Vagina (tissue), 2 donors: Measurements from ENCODE around the gene HLA-DQB1. TPM values are rescaled to one million over a fixed set of nuclear protein-coding genes. Genes with fewer than 3 reads are reported as not detected.

Source experiments
- DNase-seq, 2 donors: peaks; one replicate each; pipeline ENCODE4 v3.0.0-alpha.2; 2017; ENCODE audit errors: extremely low spot score in 2 of 2
- H3K27ac ChIP-seq: fragments of 200-600 bp; sonication (generic); one replicate; pipeline ENCODE4 v1.5.1; 2019
- H3K27me3 ChIP-seq: fragments of 200-600 bp; sonication (generic); one replicate; pipeline ENCODE4 v1.5.1; 2019
- H3K36me3 ChIP-seq, 2 donors: fragments of 200-600 bp; sonication (generic); one replicate each; pipeline ENCODE4 v1.5.1; 2017 to 2019
- H3K4me1 ChIP-seq: fragments of 200-600 bp; sonication (generic); one replicate; pipeline ENCODE4 v1.5.1; 2019
- H3K4me3 ChIP-seq, 2 donors: fragments of 200-600 bp; sonication (generic); 1 replicate in 1 of 2; 2 replicates in 1 of 2; pipeline ENCODE4 v1.5.1; 2016 to 2019
- H3K9me3 ChIP-seq: fragments of 200-600 bp; sonication (generic); one replicate; pipeline ENCODE4 v1.5.1; 2019
- CTCF ChIP-seq, 3 experiments: fragments of 450-650 bp in 2 of 3; fragments of 200-600 bp in 1 of 3; sonication (generic) in 1 of 3; IDR thresholded peaks; one replicate each; pipeline ENCODE4 v1.5.1; 2017 to 2019; ENCODE audit warnings: antibody characterized with exemption in 3 of 3, mild to moderate bottlenecking in 2 of 3, moderate library complexity in 2 of 3
- POLR2A ChIP-seq, 2 donors: fragments of 450-650 bp; IDR thresholded peaks; one replicate each; pipeline ENCODE4 v1.6.1; 2017; ENCODE audit warnings: antibody characterized with exemption in 2 of 2, mild to moderate bottlenecking in 2 of 2, moderate library complexity in 2 of 2
- POLR2AphosphoS5 ChIP-seq, 2 donors: sonication (generic); formaldehyde crosslinking; IDR thresholded peaks; one replicate each; pipeline ENCODE4 v1.9.0; 2017; ENCODE audit warnings: antibody characterized with exemption in 2 of 2, mild to moderate bottlenecking in 2 of 2, low read depth in 1 of 2; ENCODE audit not compliant: insufficient read depth in 1 of 2
- intact Hi-C: fragments of 100-400 bp; cut with DNase I; formaldehyde crosslinking; loops from one replicate; pipeline ENCODE4 v1.15.1; 2023
- total RNA-seq: library from RNA; depleted of rRNA; stranded (reverse); fragments of >200 nt; gene quantifications from one replicate; pipeline ENCODE4 v1.2.3, GENCODE V29; 2016

The HLA-DQB1 gene
- total RNA-seq, 1 donor from 2014 or later: 3.2 TPM

DNA sequence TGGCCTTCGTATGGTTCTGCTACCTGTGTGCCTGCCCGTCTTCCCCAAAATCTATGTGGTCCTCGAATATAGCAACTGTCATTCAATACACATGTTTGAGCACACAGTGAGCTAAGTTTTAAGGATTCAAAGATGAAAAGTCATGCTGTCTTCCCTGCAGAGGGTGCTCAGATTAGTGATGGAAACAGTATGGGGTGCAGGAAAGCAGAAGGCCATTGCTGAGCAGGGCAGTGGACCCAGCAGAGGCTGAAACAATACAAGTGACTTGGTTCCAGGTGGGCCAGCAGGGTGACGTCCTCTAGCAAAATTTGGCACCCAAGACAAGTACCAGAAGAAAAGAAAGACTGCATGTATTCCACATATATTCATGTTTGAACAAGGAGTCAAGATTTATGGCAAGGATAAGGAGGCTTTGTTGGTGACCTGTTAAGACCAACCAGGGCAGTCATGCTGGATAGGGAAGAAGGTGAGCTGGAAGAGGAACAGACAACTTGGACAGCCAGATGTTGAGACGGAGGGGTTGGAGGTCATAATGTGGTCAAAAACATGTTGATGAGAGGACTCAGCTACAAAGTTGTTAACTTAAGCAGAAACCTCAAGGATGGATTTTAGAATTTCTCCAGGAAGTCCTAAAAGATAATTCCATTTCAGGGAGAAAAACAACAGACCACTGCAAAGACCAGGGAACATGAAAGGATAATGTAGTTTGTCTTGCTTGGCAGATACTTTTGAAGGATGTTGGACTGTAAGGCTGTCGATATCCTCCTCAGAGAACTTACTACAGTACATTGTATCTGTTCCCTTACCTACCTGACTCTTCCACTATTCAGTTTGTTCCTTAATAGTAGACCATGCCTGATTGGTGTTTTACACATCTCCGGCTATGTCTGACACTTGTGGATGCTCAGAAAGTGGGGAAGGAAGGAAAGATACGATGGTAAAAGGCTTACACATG lies 26.7 kb downstream of the HLA-DQB1 start:
- intact Hi-C loops: no loop called here
- Histone ChIP-seq H3K4me1 (no peaks in the 10 kb centered on the region), H3K27me3 (no peaks in the 10 kb centered on the region)

GRCh38 chr6:32638532-32639219 lies 27.8 kb downstream of the HLA-DQB1 start:
- H3K27me3 ChIP-seq: no peaks in the 10 kb centered on the region
- H3K4me1 ChIP-seq: no peaks in the 10 kb centered on the region
- H3K36me3 ChIP-seq: no peaks in the 10 kb centered on the region
- intact Hi-C loops: no loop called here
- H3K9me3 ChIP-seq: no peaks in the 10 kb centered on the region
- no peak overlapping the region for H3K27ac ChIP-seq
- H3K4me3 ChIP-seq: no peak overlapping the region
- DNase-seq: no peak
- TF ChIP-seq POLR2A (IDR thresholded peaks at IDR 0.05) (no peak), CTCF (IDR thresholded peaks at IDR 0.05) (no peak), POLR2AphosphoS5 (IDR thresholded peaks at IDR 0.05; ENCODE audit: insufficient read depth in 1 of 2, low read depth in 1 of 2) (no peak)

More for the DNA sequence above, 26.7 kb downstream of the HLA-DQB1 start:
- Histone ChIP-seq H3K4me3 (no peak overlapping the region), H3K36me3 (no peaks in the 10 kb centered on the region), H3K27ac (no peak overlapping the region), H3K9me3 (no peaks in the 10 kb centered on the region)
- TF ChIP-seq POLR2AphosphoS5 (IDR thresholded peaks at IDR 0.05; ENCODE audit: insufficient read depth in 1 of 2, low read depth in 1 of 2) (no peak), CTCF (IDR thresholded peaks at IDR 0.05) (no peak), POLR2A (IDR thresholded peaks at IDR 0.05) (no peak)
- DNase-seq: no peak

GRCh38 chr6:32637883-32638282 lies 28.6 kb downstream of the HLA-DQB1 start:
- no peaks in the 10 kb centered on the region for H3K4me1 ChIP-seq
- intact Hi-C loops: no loop called here
- DNase-seq: no peak
- no peak overlapping the region for H3K4me3 ChIP-seq
- no peaks in the 10 kb centered on the region for H3K9me3 ChIP-seq
- H3K27ac ChIP-seq: no peak overlapping the region
- no peaks in the 10 kb centered on the region for H3K36me3 ChIP-seq
- no peaks in the 10 kb centered on the region for H3K27me3 ChIP-seq
- TF ChIP-seq POLR2AphosphoS5 (IDR thresholded peaks at IDR 0.05; ENCODE audit: insufficient read depth in 1 of 2, low read depth in 1 of 2) (no peak), CTCF (IDR thresholded peaks at IDR 0.05) (no peak), POLR2A (IDR thresholded peaks at IDR 0.05) (no peak)

GRCh38 chr6:32637219-32637880 lies 29.1 kb downstream of the HLA-DQB1 start, which contains the start of gene HLA-DQA1:
TSS of gene HLA-DQA1 (plus strand) at chr6:32637406. CDS start at chr6:32637459, 53 bp downstream.
- intact Hi-C loops: no loop called here
- Histone ChIP-seq H3K9me3 (no peaks in the 10 kb centered on the region), H3K27ac (no peak within 1 kb of the TSS), H3K36me3 (no peaks in the 10 kb centered on the region), H3K27me3 (no peaks in the 10 kb centered on the region), H3K4me1 (no peaks in the 10 kb centered on the region), H3K4me3 (no peak within 1 kb of the TSS)
- DNase-seq: no peak
- TF ChIP-seq CTCF (IDR thresholded peaks at IDR 0.05) (no peak), POLR2A (IDR thresholded peaks at IDR 0.05) (no peak), POLR2AphosphoS5 (IDR thresholded peaks at IDR 0.05; ENCODE audit: insufficient read depth in 1 of 2, low read depth in 1 of 2) (no peak)
